GM12878 (cell line): Measurements from ENCODE around the gene CYB5D1. TPM values are rescaled to one million over a fixed set of nuclear protein-coding genes. Genes with fewer than 3 reads are reported as not detected.

Source experiments
- ATAC-seq: fragments of 200-7000 bp; cut with Tn5 transposase; 3 replicates; pipeline ENCODE4 v1.9.1; 2020; ENCODE audit warnings: mild to moderate bottlenecking, moderate library complexity
- BruUV-seq: library from RNA; stranded (reverse); fragments of 400-500 nt; replicated peaks from 2 replicates; lab custom pipeline; 2021; lab: Mats Ljungman, UMichigan
- CTCF ChIA-PET: fragments of 300-600 bp; sonication (Branson Sonifier 250); formaldehyde crosslinking; extraction: SDS; loops from one replicate; lab custom pipeline; 2021; ENCODE audit warnings: inconsistent platforms; lab: Yijun Ruan, JAX
- POLR2A ChIA-PET: fragments of 350-600 bp; formaldehyde crosslinking; extraction: SDS; loops from one replicate; lab custom pipeline; 2021; ENCODE audit warnings: inconsistent platforms; lab: Charles Lee
- RAD21 ChIA-PET: fragments of 300-600 bp; sonication (Branson Sonifier 250); formaldehyde crosslinking; loops from one replicate; lab custom pipeline; 2023; ENCODE audit warnings: antibody characterized with exemption; ENCODE audit not compliant: unreplicated experiment; lab: Charles Lee
- SMC1A ChIA-PET: fragments of 300-600 bp; sonication (Branson Sonifier 250); formaldehyde crosslinking; loops from one replicate; lab custom pipeline; 2023; ENCODE audit not compliant: unreplicated experiment, uncharacterized antibody; lab: Charles Lee
- DNase-seq: peaks from one replicate; pipeline ENCODE4 v3.0.0-alpha.2; 2011; ENCODE audit warnings: low read depth, low spot score
- FAIRE-seq: peaks from 3 replicates; lab custom pipeline; 2011; peaks lifted over from hg19 to GRCh38; lab: Jason Lieb, UNC
- H2AFZ ChIP-seq: 2 replicates; pipeline ENCODE4 v1.6.0; 2011; ENCODE audit warnings: low read depth, low read length, control low read depth; ENCODE audit not compliant: control insufficient read depth
- H3K27ac ChIP-seq: 2 replicates; pipeline ENCODE4 v1.5.1; 2011; ENCODE audit warnings: control low read depth; ENCODE audit not compliant: control insufficient read depth, insufficient read depth
- H3K27me3 ChIP-seq, 2 experiments: replicated peaks in 1 of 2; 2 replicates each; pipeline versions ENCODE4 v1.6.0 to v1.6.1; 2011; ENCODE audit warnings: low read length in 1 of 2; ENCODE audit not compliant: control insufficient read depth in 2 of 2, insufficient read depth in 2 of 2
- H3K36me3 ChIP-seq, 2 experiments: 2 replicates each; pipeline ENCODE4 v1.5.1; 2011; ENCODE audit warnings: low read length in 1 of 2; ENCODE audit not compliant: control insufficient read depth in 2 of 2, insufficient read depth in 2 of 2
- H3K4me1 ChIP-seq: 2 replicates; pipeline ENCODE4 v1.6.1; 2011; ENCODE audit warnings: mild to moderate bottlenecking, low read length, moderate library complexity, mixed read lengths; ENCODE audit not compliant: control insufficient read depth, insufficient read depth
- H3K4me2 ChIP-seq: 2 replicates; pipeline ENCODE4 v1.6.0; 2011; ENCODE audit warnings: control low read depth; ENCODE audit not compliant: control insufficient read depth, insufficient read depth
- H3K4me3 ChIP-seq: fragments of 200-600 bp; sonication (generic); 2 replicates; pipeline ENCODE4 v1.5.1; 2016
- H3K79me2 ChIP-seq: 2 replicates; pipeline ENCODE4 v1.6.0; 2011; ENCODE audit warnings: low read length; ENCODE audit not compliant: control insufficient read depth, insufficient read depth
- H3K9ac ChIP-seq: 2 replicates; pipeline ENCODE4 v1.8.0; 2011; ENCODE audit warnings: low read length, control low read depth, mixed read lengths; ENCODE audit not compliant: control insufficient read depth, insufficient read depth
- H3K9me3 ChIP-seq: replicated peaks from 3 replicates; pipeline ENCODE4 v1.5.1; 2011; ENCODE audit warnings: mild to moderate bottlenecking, low read length; ENCODE audit not compliant: control insufficient read depth, insufficient read depth
- H4K20me1 ChIP-seq: 2 replicates; pipeline ENCODE4 v1.6.0; 2011; ENCODE audit not compliant: control insufficient read depth, insufficient read depth
- ZNF207 ChIP-seq: fragments of 450-650 bp; IDR thresholded peaks from 2 replicates; pipeline ENCODE4 v1.6.1; 2014; ENCODE audit warnings: antibody characterized with exemption, mild to moderate bottlenecking, borderline replicate concordance
- ZNF622 ChIP-seq: fragments of 450-650 bp; IDR thresholded peaks from 2 replicates; pipeline ENCODE4 v1.6.1; 2017; ENCODE audit warnings: mild to moderate bottlenecking, inconsistent platforms
- WGBS: methylation state at CpG from one replicate; pipeline ENCODE4 v1.1.6; 2016; ENCODE audit warnings: low lambda C conversion rate; ENCODE audit not compliant: insufficient replicate concordance, insufficient coverage; ENCODE audit errors: missing lambda C conversion rate; 5-methylcytosine and 5-hydroxymethylcytosine counted together
- in situ Hi-C: fragments of 300-500 bp; cut with MboI; formaldehyde crosslinking; loops from 9 replicates; pipeline ENCODE4 v1.14.3; 2018; ENCODE audit warnings: mixed read lengths
- intact Hi-C: fragments of 100-400 bp; cut with micrococcal nuclease; formaldehyde crosslinking; loops from one replicate; pipeline ENCODE4 v1.14.2; 2022; ENCODE audit not compliant: unreplicated experiment
- polyA plus RNA-seq, 11 experiments: library from polyadenylated mRNA; depleted of rRNA in 4 of 11; unstranded in 6 of 11; stranded (reverse) in 5 of 11; fragments of >200 nt; fragmentation: Nextera tagmentation in 4 of 11; fragmentation: Illumina TruSeq in 1 of 11; extraction: Ambion mirVana in 4 of 11; extraction: Trizol in 1 of 11; gene quantifications; 1 replicate in 1 of 11; 2 replicates in 10 of 11; pipeline versions ENCODE4 v1.2.1 to v1.2.3, GENCODE V29; 2011 to 2016; ENCODE audit warnings: inconsistent platforms in 2 of 11, missing spikeins in 2 of 11, low read depth in 1 of 11
- total RNA-seq, 4 experiments: library from RNA; depleted of rRNA in 3 of 4; stranded (reverse); fragments of >200 nt in 3 of 4; fragmentation: Illumina TruSeq in 1 of 4; extraction: Trizol in 1 of 4; gene quantifications; 2 replicates each; pipeline versions ENCODE4 v1.2.1 to v1.2.3, GENCODE V29; 2013 to 2021

Gene CYB5D1
- total and polyA plus RNA-seq, 10 of the 15 experiments (the other 5 are each of a cell fraction or from before 2014, with no cell fraction given), result 1.6 to 8.7 (median 6.4) TPM

DNA sequence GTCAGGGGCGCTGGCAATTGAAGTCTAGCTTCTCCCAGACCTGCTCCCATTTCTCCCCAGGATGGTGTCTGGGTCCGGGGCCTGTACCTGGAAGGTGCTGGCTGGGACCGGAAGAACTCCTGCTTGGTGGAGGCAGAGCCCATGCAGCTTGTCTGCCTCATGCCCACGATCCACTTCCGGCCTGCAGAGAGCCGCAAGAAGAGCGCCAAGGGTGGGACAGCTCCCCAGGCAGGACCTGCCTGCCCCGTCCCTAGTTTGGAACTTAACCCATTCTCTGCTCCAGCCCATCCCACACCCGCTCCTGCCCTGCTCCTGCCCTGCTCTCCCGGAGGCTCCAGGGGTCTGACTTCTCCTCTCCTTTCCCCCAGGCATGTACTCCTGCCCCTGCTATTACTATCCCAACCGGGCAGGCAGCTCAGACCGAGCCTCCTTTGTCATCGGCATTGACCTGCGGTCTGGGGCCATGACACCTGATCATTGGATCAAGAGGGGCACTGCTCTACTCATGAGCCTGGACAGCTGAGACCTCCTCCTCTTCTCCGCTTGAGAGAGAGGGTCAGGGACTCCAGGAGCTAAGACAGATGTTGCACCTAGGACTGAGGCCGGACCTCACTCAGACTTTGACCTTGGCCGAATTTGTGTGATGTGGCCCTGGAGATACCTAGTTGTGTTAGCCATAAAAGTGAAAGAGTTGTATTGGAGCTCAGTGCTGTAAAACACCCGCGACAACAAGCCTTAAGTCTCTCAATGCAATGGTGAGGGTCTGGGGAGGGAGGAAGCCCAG lies 24.6 kb upstream of the CYB5D1 start:
- H3K4me1 ChIP-seq, result peaks cover 3% of the 10 kb centered on the region
- FAIRE-seq (no peak), DNase-seq (no peak), ATAC-seq (no peak)
- H3K9ac ChIP-seq, result no peak overlapping the region
- BruUV-seq, result no TSS peak
- SMC1A ChIA-PET, result interaction anchor here (0.9 to 3.3 kb wide), 9 partner anchors 8 to 90 kb away, joined by 3 to 22 read pairs (median 5); partner anchors contain the start of gene NAA38
- no peaks in the 10 kb centered on the region for H3K36me3 ChIP-seq
- H3K4me2 ChIP-seq, result peak overlapping the region; percentile 91
- WGBS, result 48% methylated on average over 19 of the region's 19 CpGs
- POLR2A ChIA-PET, result interaction anchor here (0.5 to 4.9 kb wide), 8 partner anchors 8 to 157 kb away, joined by 3 to 49 read pairs (median 4); partner anchors contain the start of gene NAA38
- in situ Hi-C loops, result no loop called here
- H2AFZ ChIP-seq, result peak overlapping the region; percentile 93
- H4K20me1 ChIP-seq, result no peaks in the 10 kb centered on the region
- RAD21 ChIA-PET, result interaction anchor here (0.9 to 5.4 kb wide), 11 partner anchors 8 to 169 kb away, joined by 3 to 44 read pairs (median 4); partner anchors contain the start of genes CYB5D1, GUCY2D, NAA38 and RNF227
- 0 out of 2 replicates have a peak overlapping the region, but pooled peaks have one; percentile 100 for H3K4me3 ChIP-seq
- H3K9me3 ChIP-seq, result no peaks in the 10 kb centered on the region
- no peak for TF ChIP-seq ZNF622
- TF ChIP-seq ZNF207, result 0 out of 2 replicates have a peak, but pooled peaks have one; percentile 21
- intact Hi-C loops, result no loop called here
- H3K79me2 ChIP-seq, result peaks cover 21% of the 10 kb centered on the region
- no peak overlapping the region for H3K27ac ChIP-seq
- H3K27me3 ChIP-seq, result peaks cover 0 to 1% of the 10 kb centered on the region in 2 experiments; a peak in 1 of 4 replicates
- CTCF ChIA-PET, result interaction anchor here (0.6 to 5.9 kb wide), 17 partner anchors 9 to 792 kb away, joined by 3 to 57 read pairs (median 5); partner anchors contain the start of genes GUCY2D, NAA38 and TP53
